Pancreas (tissue), 10 donors: ENCODE data around the gene GABRR2. TPM values are rescaled to one million over a fixed set of nuclear protein-coding genes. Genes with fewer than 3 reads are reported as not detected.
"Not testable (repeated sequence)": the region's sequence is repeated elsewhere in the genome, so short reads cannot be mapped to it uniquely, and the experiment has no call there.

Experiments
- ATAC-seq, 4 donors: fragments of 200-7000 bp; cut with Tn5 transposase; one replicate each; pipeline versions ENCODE4 v1.8.0 to v1.9.1; 2020; ENCODE audit warnings: mild to moderate bottlenecking in 4 of 4, moderate library complexity in 4 of 4
- DNase-seq, 6 donors: peaks; one replicate each; pipeline ENCODE4 v3.0.0-alpha.2; 2020
- FAIRE-seq: peaks from 2 replicates; lab custom pipeline; 2012; peaks lifted over from hg19 to GRCh38; lab: Jason Lieb, UNC
- H3K27ac ChIP-seq, 4 donors: fragments of 200-600 bp; sonication (generic); 1 replicate in 3 of 4; 2 replicates in 1 of 4; pipeline versions ENCODE4 v1.5.0 to v1.8.0; 2020
- H3K27me3 ChIP-seq, 4 donors: fragments of 200-600 bp; one replicate each; pipeline ENCODE4 v1.8.0; 2021
- H3K36me3 ChIP-seq, 3 donors: fragments of 200-600 bp; sonication (generic) in 1 of 3; one replicate each; pipeline versions ENCODE4 v1.5.0 to v1.8.0; 2020 to 2021
- H3K4me1 ChIP-seq, 3 donors: fragments of 200-600 bp; one replicate each; pipeline ENCODE4 v1.8.0; 2021
- H3K4me3 ChIP-seq, 4 donors: fragments of 200-600 bp; sonication (generic) in 2 of 4; one replicate each; pipeline versions ENCODE4 v1.5.0 to v1.8.0; 2020 to 2021
- H3K9me3 ChIP-seq, 4 donors: fragments of 200-600 bp; one replicate each; pipeline ENCODE4 v1.8.0; 2021
- WGBS, 2 donors: extraction: QIAGEN DNeasy Blood & Tissue Kit; methylation state at CpG; one replicate each; pipeline ENCODE4 v1.1.7; 2013; 5-methylcytosine and 5-hydroxymethylcytosine counted together
- intact Hi-C, 3 donors: fragments of 100-400 bp; cut with DNase I; formaldehyde crosslinking; loops; one replicate each; pipeline versions ENCODE4 v1.11.1 to v1.14.2; 2022
- polyA plus RNA-seq, 2 donors: library from polyadenylated mRNA; stranded (reverse); fragments of 200-250 nt; gene quantifications; one replicate each; pipeline ENCODE4 v1.2.3, GENCODE V29; 2013
- total RNA-seq, 6 donors: library from RNA; stranded (reverse); fragmentation: NEBNext Ultra II Directional in 4 of 6; extraction: Animal tissue kit (Norgen Biotek cat#: 25700) in 4 of 6; gene quantifications; one replicate each; pipeline versions ENCODE4 v1.2.1 to v1.2.4, GENCODE V29; 2021 to 2023
- TF ChIP-seq, protein P1 (sequence below), 4 donors: fragments of 200-600 bp; sonication (generic) in 3 of 4; IDR thresholded peaks; one replicate each; pipeline versions ENCODE4 v1.5.0 to v1.8.0; 2021; ENCODE audit warnings: antibody characterized with exemption in 4 of 4
- donor health status: healthy with polysubstance abuse.
- donor health status: DM: no; HTN: no; CAD: no; lungs with moderate emphysema.
- donor health status: DM: no; HTN: no; CAD: no.
- donor health status: control.
- donor health status: control.
- donor health status: Bipolar disorder and iron deficiency.
- donor health status: DM: yes; HTN: yes; CAD: no.
- donor health status: DM: no; HTN: no; CAD: no.
- donor health status: DM: no; HTN: no; CAD: no.
- donor health status: DM: yes; HTN: yes; CAD: no.

GABRR2 gene
- total and polyA plus RNA-seq, 8 donors, result 0.14 to 0.75 (median 0.27) TPM; not detected in 1

DNA sequence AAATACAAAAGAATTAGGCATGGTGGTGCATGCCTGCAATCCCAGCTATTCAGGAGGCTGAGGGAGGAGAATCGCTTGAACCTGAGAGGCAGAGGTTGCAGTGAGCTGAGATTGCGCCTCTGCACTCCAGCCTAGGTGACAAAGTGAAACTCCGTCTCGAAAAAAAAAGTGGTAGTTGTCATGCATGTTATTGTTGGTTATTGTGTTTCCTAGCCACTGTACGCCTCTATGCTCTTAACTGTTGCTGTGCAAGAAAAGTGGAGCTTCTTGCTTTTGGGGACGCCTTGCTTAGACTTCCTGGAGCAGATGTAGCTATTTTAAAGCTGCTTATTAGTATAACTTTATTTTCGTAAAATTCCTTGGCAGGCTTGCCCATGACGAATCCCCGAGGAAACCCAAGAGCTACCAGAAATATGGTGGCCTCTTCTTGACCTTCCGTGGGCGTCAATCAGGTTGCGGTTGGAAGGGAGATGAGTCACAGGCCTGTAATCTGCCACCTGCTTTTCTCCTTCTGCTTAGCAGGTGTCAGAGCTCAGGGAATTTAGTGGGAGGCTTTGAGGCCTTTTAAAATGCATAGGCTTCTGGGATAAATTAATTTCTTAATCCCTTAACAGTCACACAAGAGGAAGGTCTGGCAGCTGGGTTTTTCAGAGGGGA lies 17.3 kb downstream of the GABRR2 start:
- DNase-seq (no peak), ATAC-seq (peak in 3 of 4 donors; percentile 68 to 90 (median 79)), FAIRE-seq (no peak)
- TF ChIP-seq, protein P1, sequence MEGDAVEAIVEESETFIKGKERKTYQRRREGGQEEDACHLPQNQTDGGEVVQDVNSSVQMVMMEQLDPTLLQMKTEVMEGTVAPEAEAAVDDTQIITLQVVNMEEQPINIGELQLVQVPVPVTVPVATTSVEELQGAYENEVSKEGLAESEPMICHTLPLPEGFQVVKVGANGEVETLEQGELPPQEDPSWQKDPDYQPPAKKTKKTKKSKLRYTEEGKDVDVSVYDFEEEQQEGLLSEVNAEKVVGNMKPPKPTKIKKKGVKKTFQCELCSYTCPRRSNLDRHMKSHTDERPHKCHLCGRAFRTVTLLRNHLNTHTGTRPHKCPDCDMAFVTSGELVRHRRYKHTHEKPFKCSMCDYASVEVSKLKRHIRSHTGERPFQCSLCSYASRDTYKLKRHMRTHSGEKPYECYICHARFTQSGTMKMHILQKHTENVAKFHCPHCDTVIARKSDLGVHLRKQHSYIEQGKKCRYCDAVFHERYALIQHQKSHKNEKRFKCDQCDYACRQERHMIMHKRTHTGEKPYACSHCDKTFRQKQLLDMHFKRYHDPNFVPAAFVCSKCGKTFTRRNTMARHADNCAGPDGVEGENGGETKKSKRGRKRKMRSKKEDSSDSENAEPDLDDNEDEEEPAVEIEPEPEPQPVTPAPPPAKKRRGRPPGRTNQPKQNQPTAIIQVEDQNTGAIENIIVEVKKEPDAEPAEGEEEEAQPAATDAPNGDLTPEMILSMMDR (IDR thresholded peaks at IDR 0.05), result no peak
- H3K4me1 ChIP-seq, result no peaks in the 10 kb centered on the region
- no peaks in the 10 kb centered on the region for H3K9me3 ChIP-seq
- no peaks in the 10 kb centered on the region for H3K36me3 ChIP-seq
- H3K27ac ChIP-seq, result no peak overlapping the region
- H3K27me3 ChIP-seq, result no peaks in the 10 kb centered on the region
- H3K4me3 ChIP-seq, result no peak overlapping the region
- intact Hi-C loops, result no loop called here
- 71 to 82% methylated on average over 12 of the region's 12 CpGs for WGBS, 2 donors

GRCh38 chr6:89295981-89296380 lies 19.1 kb downstream of the GABRR2 start:
- H3K27ac ChIP-seq, result no peak overlapping the region
- H3K4me1 ChIP-seq, result no peaks in the 10 kb centered on the region
- TF ChIP-seq, protein P1 (IDR thresholded peaks at IDR 0.05), result no peak
- no peaks in the 10 kb centered on the region for H3K27me3 ChIP-seq
- H3K4me3 ChIP-seq, result no peak overlapping the region
- H3K9me3 ChIP-seq, result no peaks in the 10 kb centered on the region
- intact Hi-C loops, result no loop called here
- H3K36me3 ChIP-seq, result no peaks in the 10 kb centered on the region
- DNase-seq, result no peak
- ATAC-seq, result no peak
- WGBS, 2 donors, result 93 to 97% methylated on average over 2 of the region's 2 CpGs
- FAIRE-seq, result no peak

- FAIRE-seq, H3K27me3 ChIP-seq, H3K36me3 ChIP-seq, H3K27ac ChIP-seq, H3K9me3 ChIP-seq, ATAC-seq, H3K4me3 ChIP-seq, intact Hi-C loops, DNase-seq, H3K4me1 ChIP-seq: not testable (repeated sequence)
- 57 to 64% methylated on average over 1 of the region's 1 CpG for WGBS, 2 donors
These were observed 20.0 kb downstream of the GABRR2 start for GRCh38 chr6:89295116-89295515.

DNA sequence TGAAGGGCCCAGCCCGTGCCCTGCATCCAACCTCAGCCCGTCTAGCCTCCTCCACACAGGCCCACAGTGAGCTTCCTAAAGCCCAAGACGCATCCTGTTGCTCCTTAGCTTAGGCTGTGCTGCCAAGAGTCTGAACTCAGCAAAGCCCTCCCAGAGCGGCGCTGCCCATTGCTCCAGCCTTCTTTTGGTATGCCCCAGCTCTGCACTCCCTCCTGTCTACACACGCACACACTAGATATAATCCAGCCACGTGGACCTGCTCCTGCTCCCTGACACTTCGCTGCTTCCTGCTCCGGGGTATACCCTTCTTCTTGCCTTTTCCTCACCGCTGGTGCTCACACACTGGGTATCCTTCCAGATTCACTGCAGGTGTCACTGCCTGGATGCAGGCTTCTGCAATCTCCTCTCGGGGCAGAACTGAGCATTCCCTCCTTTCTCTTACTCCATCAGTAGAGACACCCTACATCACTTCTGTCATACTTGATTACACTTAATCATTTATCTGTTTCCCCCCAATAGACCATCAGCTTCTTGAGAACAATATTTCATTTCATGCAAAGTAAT lies 23.8 kb downstream of the GABRR2 start:
- ATAC-seq, result no peak
- no peak for DNase-seq
- no peaks in the 10 kb centered on the region for H3K36me3 ChIP-seq
- TF ChIP-seq, protein P1 (IDR thresholded peaks at IDR 0.05), result no peak
- H3K4me3 ChIP-seq, result no peak overlapping the region
- FAIRE-seq, result no peak
- no peaks in the 10 kb centered on the region for H3K9me3 ChIP-seq
- H3K27me3 ChIP-seq, result no peaks in the 10 kb centered on the region
- 89% methylated on average over 11 of the region's 11 CpGs for WGBS, 2 donors
- H3K4me1 ChIP-seq, result no peaks in the 10 kb centered on the region
- intact Hi-C loops, result no loop called here
- H3K27ac ChIP-seq, result no peak overlapping the region

DNA sequence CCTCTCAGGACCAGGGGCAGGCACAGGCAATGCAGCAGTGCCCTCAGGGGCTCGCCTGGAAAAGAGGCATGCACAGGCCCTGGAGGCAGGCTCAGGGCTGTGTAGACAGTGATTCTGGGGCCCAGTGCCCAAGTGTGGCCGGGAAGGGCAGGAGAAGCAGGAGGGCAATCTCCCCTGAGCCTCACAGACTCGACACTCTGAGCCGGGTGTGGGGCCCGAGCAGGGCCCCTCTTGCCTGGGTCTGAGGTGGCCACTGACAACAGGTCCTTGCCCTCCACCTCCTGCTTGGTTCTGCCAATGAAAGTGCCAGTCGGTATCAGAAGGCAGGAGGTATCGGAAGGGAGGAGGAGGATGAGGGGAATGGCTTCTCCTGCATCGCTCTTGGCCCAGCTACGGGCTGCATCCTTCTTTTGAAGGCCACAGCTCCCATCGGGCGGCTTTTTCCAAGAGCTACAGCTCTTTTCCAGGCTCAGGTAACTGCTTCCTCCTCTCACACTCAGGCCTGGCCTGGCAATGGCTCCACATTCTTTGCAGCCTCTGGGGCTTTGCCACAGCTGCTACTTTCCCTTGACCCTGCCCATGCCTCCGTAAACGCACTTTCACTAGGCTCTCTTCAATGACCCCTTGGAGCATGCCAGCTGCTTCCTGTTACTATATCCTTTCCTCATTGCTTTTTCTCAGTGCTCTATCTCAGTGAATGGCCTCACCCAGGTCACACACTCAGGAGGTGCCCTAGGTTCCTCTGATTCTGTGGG lies 24.5 kb downstream of the GABRR2 start:
- H3K4me3 ChIP-seq, result no peak overlapping the region
- FAIRE-seq (no peak), ATAC-seq (no peak), DNase-seq (no peak)
- no peaks in the 10 kb centered on the region for H3K4me1 ChIP-seq
- intact Hi-C loops, result no loop called here
- no peaks in the 10 kb centered on the region for H3K36me3 ChIP-seq
- H3K27me3 ChIP-seq, result no peaks in the 10 kb centered on the region
- 76 to 85% methylated on average over 13 of the region's 13 CpGs for WGBS, 2 donors
- H3K27ac ChIP-seq, result no peak overlapping the region
- TF ChIP-seq, protein P1 (IDR thresholded peaks at IDR 0.05), result no peak
- no peaks in the 10 kb centered on the region for H3K9me3 ChIP-seq
